A549 (cell line): ENCODE data around the gene ATAD5.

Experiments used
- EP300 ChIP-seq, 2 experiments: fragments of >200 bp; sonication (Bioruptor Twin); formaldehyde crosslinking; IDR thresholded peaks; 2 replicates in 1 of 2; 3 replicates in 1 of 2; pipeline ENCODE4 v1.6.1; 2016 to 2017
- SMC3 ChIP-seq: fragments of >200 bp; sonication (Bioruptor Twin); formaldehyde crosslinking; IDR thresholded peaks from 3 replicates; pipeline ENCODE4 v1.6.1; 2018; ENCODE audit warnings: inconsistent platforms
- ZFP36 ChIP-seq: fragments of 450-650 bp; IDR thresholded peaks from 2 replicates; pipeline ENCODE4 v1.6.1; 2014; ENCODE audit warnings: borderline replicate concordance; ENCODE audit not compliant: partially characterized antibody
- TF ChIP-seq, protein P1 (sequence below): fragments of 250-450 bp; sonication (Bioruptor Pico); IDR thresholded peaks from 2 replicates; pipeline ENCODE4 v1.5.0; 2021; ENCODE audit warnings: mild to moderate bottlenecking, moderate library complexity, borderline replicate concordance
- TF ChIP-seq, protein P2 (sequence below): fragments of >200 bp; sonication (Bioruptor Twin); formaldehyde crosslinking; IDR thresholded peaks from 3 replicates; pipeline ENCODE4 v1.5.1; 2016
- TF ChIP-seq, protein P3 (sequence below): IDR thresholded peaks from 2 replicates; pipeline ENCODE4 v1.6.1; 2012; ENCODE audit warnings: low read depth, borderline replicate concordance
- TF ChIP-seq, protein P4 (sequence below): fragments of 450-650 bp; IDR thresholded peaks from 2 replicates; pipeline ENCODE4 v1.6.1; 2014; ENCODE audit warnings: antibody characterized with exemption
- TF ChIP-seq, protein P5 (sequence below): IDR thresholded peaks from 2 replicates; pipeline ENCODE4 v1.6.1; 2012

DNA sequence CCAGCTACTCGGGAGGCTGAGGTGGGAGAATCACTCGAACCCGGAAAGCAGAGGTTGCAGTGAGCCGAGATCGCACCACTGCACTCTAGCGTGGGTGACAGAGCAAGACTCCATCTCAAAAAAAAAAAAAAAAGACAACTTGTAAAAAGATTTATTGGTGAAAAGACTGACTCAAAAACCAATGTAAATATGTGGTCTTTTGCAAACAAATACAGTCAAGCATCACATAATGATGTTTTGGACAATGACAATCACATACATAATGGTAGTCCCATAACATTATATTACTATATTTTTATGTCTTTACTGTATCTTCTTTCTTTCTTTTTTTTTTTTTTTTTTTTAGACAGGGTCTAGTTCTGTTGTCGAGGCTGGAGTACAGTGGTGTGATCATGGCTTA is 15.6 kb upstream of the ATAD5 start:
- TF ChIP-seq, protein P1, sequence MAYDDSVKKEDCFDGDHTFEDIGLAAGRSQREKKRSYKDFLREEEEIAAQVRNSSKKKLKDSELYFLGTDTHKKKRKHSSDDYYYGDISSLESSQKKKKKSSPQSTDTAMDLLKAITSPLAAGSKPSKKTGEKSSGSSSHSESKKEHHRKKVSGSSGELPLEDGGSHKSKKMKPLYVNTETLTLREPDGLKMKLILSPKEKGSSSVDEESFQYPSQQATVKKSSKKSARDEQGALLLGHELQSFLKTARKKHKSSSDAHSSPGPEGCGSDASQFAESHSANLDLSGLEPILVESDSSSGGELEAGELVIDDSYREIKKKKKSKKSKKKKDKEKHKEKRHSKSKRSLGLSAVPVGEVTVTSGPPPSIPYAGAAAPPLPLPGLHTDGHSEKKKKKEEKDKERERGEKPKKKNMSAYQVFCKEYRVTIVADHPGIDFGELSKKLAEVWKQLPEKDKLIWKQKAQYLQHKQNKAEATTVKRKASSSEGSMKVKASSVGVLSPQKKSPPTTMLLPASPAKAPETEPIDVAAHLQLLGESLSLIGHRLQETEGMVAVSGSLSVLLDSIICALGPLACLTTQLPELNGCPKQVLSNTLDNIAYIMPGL (CRISPR knock-in tag), result no peak
- no peak for TF ChIP-seq ZFP36
- TF ChIP-seq, protein P2, sequence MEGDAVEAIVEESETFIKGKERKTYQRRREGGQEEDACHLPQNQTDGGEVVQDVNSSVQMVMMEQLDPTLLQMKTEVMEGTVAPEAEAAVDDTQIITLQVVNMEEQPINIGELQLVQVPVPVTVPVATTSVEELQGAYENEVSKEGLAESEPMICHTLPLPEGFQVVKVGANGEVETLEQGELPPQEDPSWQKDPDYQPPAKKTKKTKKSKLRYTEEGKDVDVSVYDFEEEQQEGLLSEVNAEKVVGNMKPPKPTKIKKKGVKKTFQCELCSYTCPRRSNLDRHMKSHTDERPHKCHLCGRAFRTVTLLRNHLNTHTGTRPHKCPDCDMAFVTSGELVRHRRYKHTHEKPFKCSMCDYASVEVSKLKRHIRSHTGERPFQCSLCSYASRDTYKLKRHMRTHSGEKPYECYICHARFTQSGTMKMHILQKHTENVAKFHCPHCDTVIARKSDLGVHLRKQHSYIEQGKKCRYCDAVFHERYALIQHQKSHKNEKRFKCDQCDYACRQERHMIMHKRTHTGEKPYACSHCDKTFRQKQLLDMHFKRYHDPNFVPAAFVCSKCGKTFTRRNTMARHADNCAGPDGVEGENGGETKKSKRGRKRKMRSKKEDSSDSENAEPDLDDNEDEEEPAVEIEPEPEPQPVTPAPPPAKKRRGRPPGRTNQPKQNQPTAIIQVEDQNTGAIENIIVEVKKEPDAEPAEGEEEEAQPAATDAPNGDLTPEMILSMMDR, result no peak
- TF ChIP-seq, protein P3, sequence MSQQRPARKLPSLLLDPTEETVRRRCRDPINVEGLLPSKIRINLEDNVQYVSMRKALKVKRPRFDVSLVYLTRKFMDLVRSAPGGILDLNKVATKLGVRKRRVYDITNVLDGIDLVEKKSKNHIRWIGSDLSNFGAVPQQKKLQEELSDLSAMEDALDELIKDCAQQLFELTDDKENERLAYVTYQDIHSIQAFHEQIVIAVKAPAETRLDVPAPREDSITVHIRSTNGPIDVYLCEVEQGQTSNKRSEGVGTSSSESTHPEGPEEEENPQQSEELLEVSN, result no peak
- no peak for TF ChIP-seq EP300 (IDR thresholded peaks at IDR 0.05)
- TF ChIP-seq, protein P4, sequence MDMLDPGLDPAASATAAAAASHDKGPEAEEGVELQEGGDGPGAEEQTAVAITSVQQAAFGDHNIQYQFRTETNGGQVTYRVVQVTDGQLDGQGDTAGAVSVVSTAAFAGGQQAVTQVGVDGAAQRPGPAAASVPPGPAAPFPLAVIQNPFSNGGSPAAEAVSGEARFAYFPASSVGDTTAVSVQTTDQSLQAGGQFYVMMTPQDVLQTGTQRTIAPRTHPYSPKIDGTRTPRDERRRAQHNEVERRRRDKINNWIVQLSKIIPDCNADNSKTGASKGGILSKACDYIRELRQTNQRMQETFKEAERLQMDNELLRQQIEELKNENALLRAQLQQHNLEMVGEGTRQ, result no peak
- TF ChIP-seq SMC3, result no peak
- TF ChIP-seq, protein P5, sequence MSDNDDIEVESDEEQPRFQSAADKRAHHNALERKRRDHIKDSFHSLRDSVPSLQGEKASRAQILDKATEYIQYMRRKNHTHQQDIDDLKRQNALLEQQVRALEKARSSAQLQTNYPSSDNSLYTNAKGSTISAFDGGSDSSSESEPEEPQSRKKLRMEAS, result no peak
